Measurements from ENCODE around the gene SOSTDC1.

SOSTDC1 gene

GRCh38 chr7:16419126-16419525 lies 46.4 kb downstream of the SOSTDC1 start:
- Histone ChIP-seq H3K4me1 (ENCODE audit: control insufficient read depth, insufficient read depth, low read length) (peaks cover 16% of the 10 kb centered on the region), H3K4me3 (ENCODE audit: low read depth, low read length) (no peak overlapping the region), H3K27me3 (ENCODE audit: control insufficient read depth, insufficient read depth, low read length) (peaks cover 19% of the 10 kb centered on the region; the same call in 1 of the 2 replicates), H3K27ac (ENCODE audit: low read depth, low read length) (no peak overlapping the region), H3K9me3 (ENCODE audit: control insufficient read depth, insufficient read depth, low read depth, low read length) (no peaks in the 10 kb centered on the region), H3K9ac (ENCODE audit: low read length) (no peak overlapping the region), H3K36me3 (ENCODE audit: control insufficient read depth, insufficient read depth, low read length) (no peaks in the 10 kb centered on the region)

- Histone ChIP-seq H3K27ac (ENCODE audit: low read depth, low read length) (no peak overlapping the region), H3K36me3 (ENCODE audit: control insufficient read depth, insufficient read depth, low read length) (no peaks in the 10 kb centered on the region), H3K27me3 (ENCODE audit: control insufficient read depth, insufficient read depth, low read length) (peaks cover 19% of the 10 kb centered on the region; the same call in 1 of the 2 replicates), H3K4me3 (ENCODE audit: low read depth, low read length) (no peak overlapping the region), H3K9ac (ENCODE audit: low read length) (no peak overlapping the region), H3K4me1 (ENCODE audit: control insufficient read depth, insufficient read depth, low read length) (peaks cover 16% of the 10 kb centered on the region), H3K9me3 (ENCODE audit: control insufficient read depth, insufficient read depth, low read depth, low read length) (no peaks in the 10 kb centered on the region)
Measured at GRCh38 chr7:16417906-16418305, 47.6 kb downstream of the SOSTDC1 start.

GRCh38 chr7:16416289-16417282 lies 49.0 kb downstream of the SOSTDC1 start:
- Histone ChIP-seq H3K4me1 (ENCODE audit: control insufficient read depth, insufficient read depth, low read length) (peaks cover 9% of the 10 kb centered on the region), H3K27me3 (ENCODE audit: control insufficient read depth, insufficient read depth, low read length) (peaks cover 12% of the 10 kb centered on the region; the same call in 1 of the 2 replicates), H3K27ac (ENCODE audit: low read depth, low read length) (no peak overlapping the region), H3K36me3 (ENCODE audit: control insufficient read depth, insufficient read depth, low read length) (no peaks in the 10 kb centered on the region), H3K4me3 (ENCODE audit: low read depth, low read length) (no peak overlapping the region), H3K9ac (ENCODE audit: low read length) (no peak overlapping the region), H3K9me3 (ENCODE audit: control insufficient read depth, insufficient read depth, low read depth, low read length) (no peaks in the 10 kb centered on the region)

- Histone ChIP-seq H3K27me3 (ENCODE audit: control insufficient read depth, insufficient read depth, low read length) (no peaks in the 10 kb centered on the region), H3K4me1 (ENCODE audit: control insufficient read depth, insufficient read depth, low read length) (no peaks in the 10 kb centered on the region), H3K27ac (ENCODE audit: low read depth, low read length) (no peak overlapping the region), H3K9me3 (ENCODE audit: control insufficient read depth, insufficient read depth, low read depth, low read length) (no peaks in the 10 kb centered on the region), H3K9ac (ENCODE audit: low read length) (no peak overlapping the region), H3K4me3 (ENCODE audit: low read depth, low read length) (no peak overlapping the region), H3K36me3 (ENCODE audit: control insufficient read depth, insufficient read depth, low read length) (no peaks in the 10 kb centered on the region)
Measured at GRCh38 chr7:16412274-16413254, 53.0 kb downstream of the SOSTDC1 start.
